Activated T-helper 1 cell treated with anti-CD3 and anti-CD28 coated beads, Interleukin-12 subunit alpha, Interleukin-12 subunit beta, Interleukin-2, Interleukin-4 antibody, amounts not matched to agents 30 ng/mL and 10 ng/mL and 1 ng/mL, durations not matched to agents 14 hours and 24 hours and 36 hours (primary cell): ENCODE data around the gene CDY2A. TPM values are rescaled to one million over a fixed set of nuclear protein-coding genes. Genes with fewer than 3 reads are reported as not detected.

Source experiments
- total RNA-seq: library from RNA; stranded (reverse); gene quantifications from 2 replicates; pipeline ENCODE4 v1.2.3, GENCODE V29; 2022

The CDY2A gene
- total RNA-seq, 1 donor from 2014 or later: not detected

Other genes starting within 250 kb of the CDY2A start
- not detected in 2 replicates for gene CDY2B, start 145.6 kb upstream of the CDY2A start, total RNA-seq